H1 (cell line): ENCODE data around the gene ELL2. TPM values are rescaled to one million over a fixed set of nuclear protein-coding genes. Genes with fewer than 3 reads are reported as not detected.

ENCODE experiments used
- BRCA1 ChIP-seq: IDR thresholded peaks from 2 replicates; pipeline ENCODE4 v1.6.1; 2012; ENCODE audit warnings: low read depth, low read length, improper control_type of control experiment
- CREB1 ChIP-seq: IDR thresholded peaks from 2 replicates; pipeline ENCODE4 v1.6.1; 2012; ENCODE audit warnings: inconsistent platforms
- FOSL1 ChIP-seq: IDR thresholded peaks from 2 replicates; pipeline ENCODE4 v1.6.1; 2011; ENCODE audit warnings: mild to moderate bottlenecking, low read depth, low read length, moderate library complexity; ENCODE audit not compliant: insufficient read depth
- HDAC2 ChIP-seq, 2 experiments: fragments of 300-600 bp in 1 of 2; sonication (generic) in 1 of 2; IDR thresholded peaks; 2 replicates each; pipeline ENCODE4 v1.6.1; 2011 to 2012; ENCODE audit warnings: low read depth in 2 of 2, low read length in 2 of 2, mild to moderate bottlenecking in 2 of 2, moderate library complexity in 2 of 2, borderline replicate concordance in 1 of 2, inconsistent platforms in 1 of 2
- polyA plus RNA-seq, 7 experiments: library from polyadenylated mRNA; depleted of rRNA in 3 of 7; stranded (reverse) in 5 of 7; unstranded in 2 of 7; fragments of >200 nt in 5 of 7; fragments of 200-250 nt in 2 of 7; gene quantifications; 1 replicate in 5 of 7; 2 replicates in 1 of 7; 4 replicates in 1 of 7; pipeline versions ENCODE4 v1.2.1 to v1.2.3, GENCODE V29; 2011 to 2013; ENCODE audit warnings: missing spikeins in 2 of 7, mixed read lengths in 2 of 7
- total RNA-seq: library from RNA; stranded (reverse); fragmentation: NEBNext Ultra II Directional; extraction: Animal tissue kit (Norgen Biotek cat#: 25700); gene quantifications from 2 replicates; pipeline ENCODE4 v1.2.1, GENCODE V29; 2021

Gene ELL2
- total and polyA plus RNA-seq, 2 of the 8 experiments (the other 6 are each of a cell fraction or from before 2014, with no cell fraction given), result 6.3 to 29.4 TPM

GRCh38 chr5:95912029-95912428 is 49.6 kb downstream of the ELL2 start (continued):
- no peak for TF ChIP-seq FOSL1
- TF ChIP-seq CREB1, result no peak
- no peak for TF ChIP-seq BRCA1
- no peak for TF ChIP-seq HDAC2 (IDR thresholded peaks at IDR 0.05; ENCODE audit: borderline replicate concordance in 1 of 2, low read depth in 2 of 2, low read length in 2 of 2)
- TF ChIP-seq, all 59 proteins: peak for 0
